Bronchial epithelial cell (primary cell): ENCODE measurements around the gene ATP6V0E1. TPM values are rescaled to one million over a fixed set of nuclear protein-coding genes. Genes with fewer than 3 reads are reported as not detected.
"Not testable (repeated sequence)": the region's sequence is repeated elsewhere in the genome, so short reads cannot be mapped to it uniquely, and the experiment has no call there.

Experiments
- DNase-seq: peaks from one replicate; pipeline ENCODE4 v3.0.0-alpha.2; 2010; ENCODE audit warnings: low read depth
- FAIRE-seq: peaks from 2 replicates; lab custom pipeline; 2011; peaks lifted over from hg19 to GRCh38; lab: Jason Lieb, UNC
- H3K27me3 ChIP-seq: 2 replicates; pipeline ENCODE4 v1.5.1; 2011; ENCODE audit warnings: low read length; ENCODE audit not compliant: control insufficient read depth, insufficient read depth
- H3K36me3 ChIP-seq: 2 replicates; pipeline ENCODE4 v1.5.1; 2011; ENCODE audit warnings: low read length; ENCODE audit not compliant: control insufficient read depth, insufficient read depth
- H3K4me3 ChIP-seq: 2 replicates; pipeline ENCODE4 v1.5.1; 2011; ENCODE audit warnings: mild to moderate bottlenecking, low read depth, low read length, control low read depth
- total RNA-seq: library from RNA; depleted of rRNA; stranded (reverse); fragments of >200 nt; gene quantifications from 2 replicates; pipeline ENCODE4 v1.2.1, GENCODE V29; 2014
- TF ChIP-seq, protein P1 (sequence below): IDR thresholded peaks from 2 replicates; pipeline ENCODE4 v1.5.1; 2011; ENCODE audit warnings: mild to moderate bottlenecking, moderate library complexity, low read length, control low read depth, inconsistent platforms; ENCODE audit not compliant: insufficient read depth, severe bottlenecking

ATP6V0E1 gene
- total RNA-seq, 1 donor from 2014 or later, result 189 TPM

DNA sequence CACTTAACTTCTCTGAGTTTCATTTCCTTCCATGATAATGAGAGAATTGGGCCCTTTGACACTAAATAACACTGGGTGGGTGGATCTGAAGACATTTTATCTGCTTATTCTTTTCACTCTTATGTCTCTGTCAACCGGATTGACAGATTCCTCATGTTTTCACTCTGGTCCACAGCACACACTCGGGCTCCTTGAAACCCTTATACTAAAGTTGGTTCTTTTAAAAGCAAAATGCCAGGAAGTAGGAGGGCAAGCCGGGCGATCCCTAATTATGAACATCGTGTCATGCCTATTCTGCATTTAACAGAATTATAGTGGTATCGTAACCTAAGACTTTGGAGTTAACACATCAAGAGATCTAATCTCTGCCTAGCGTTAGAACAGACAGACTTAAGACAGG lies 44.3 kb downstream of the ATP6V0E1 start:
- Histone ChIP-seq H3K27me3 (no peaks in the 10 kb centered on the region), H3K36me3 (no peaks in the 10 kb centered on the region), H3K4me3 (no peak overlapping the region)
- FAIRE-seq (no peak), DNase-seq (no peak)
- TF ChIP-seq, protein P1, sequence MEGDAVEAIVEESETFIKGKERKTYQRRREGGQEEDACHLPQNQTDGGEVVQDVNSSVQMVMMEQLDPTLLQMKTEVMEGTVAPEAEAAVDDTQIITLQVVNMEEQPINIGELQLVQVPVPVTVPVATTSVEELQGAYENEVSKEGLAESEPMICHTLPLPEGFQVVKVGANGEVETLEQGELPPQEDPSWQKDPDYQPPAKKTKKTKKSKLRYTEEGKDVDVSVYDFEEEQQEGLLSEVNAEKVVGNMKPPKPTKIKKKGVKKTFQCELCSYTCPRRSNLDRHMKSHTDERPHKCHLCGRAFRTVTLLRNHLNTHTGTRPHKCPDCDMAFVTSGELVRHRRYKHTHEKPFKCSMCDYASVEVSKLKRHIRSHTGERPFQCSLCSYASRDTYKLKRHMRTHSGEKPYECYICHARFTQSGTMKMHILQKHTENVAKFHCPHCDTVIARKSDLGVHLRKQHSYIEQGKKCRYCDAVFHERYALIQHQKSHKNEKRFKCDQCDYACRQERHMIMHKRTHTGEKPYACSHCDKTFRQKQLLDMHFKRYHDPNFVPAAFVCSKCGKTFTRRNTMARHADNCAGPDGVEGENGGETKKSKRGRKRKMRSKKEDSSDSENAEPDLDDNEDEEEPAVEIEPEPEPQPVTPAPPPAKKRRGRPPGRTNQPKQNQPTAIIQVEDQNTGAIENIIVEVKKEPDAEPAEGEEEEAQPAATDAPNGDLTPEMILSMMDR, result no peak

DNA sequence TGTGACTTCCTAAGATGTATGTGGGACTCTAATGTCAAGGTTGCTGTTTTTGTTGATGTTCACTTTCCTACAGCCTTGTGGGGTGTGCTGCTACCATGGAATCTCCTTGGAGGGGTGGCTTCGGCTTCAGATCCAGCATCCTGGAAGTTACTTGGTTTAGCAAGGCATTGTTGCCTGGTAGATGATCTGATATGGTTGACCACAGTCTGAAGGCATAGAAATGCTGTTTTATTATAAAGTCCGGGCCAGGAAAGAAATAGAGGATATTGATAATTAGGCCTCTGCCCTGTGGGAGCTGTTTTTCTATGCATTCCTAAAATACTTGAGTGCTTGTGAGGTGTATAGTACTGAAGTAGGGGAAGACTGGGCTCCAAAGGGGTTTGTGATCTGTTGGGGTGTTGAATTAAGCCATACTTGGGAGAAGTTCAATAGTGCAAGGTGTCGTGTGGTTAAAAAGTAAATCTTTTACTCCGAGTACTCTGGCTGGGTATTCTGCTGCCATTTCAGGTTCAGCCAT lies 45.3 kb downstream of the ATP6V0E1 start:
- Histone ChIP-seq H3K27me3 (no peaks in the 10 kb centered on the region), H3K36me3 (no peaks in the 10 kb centered on the region), H3K4me3 (no peak overlapping the region)
- TF ChIP-seq, protein P1, result no peak
- DNase-seq, result no peak
- FAIRE-seq, result no peak

DNA sequence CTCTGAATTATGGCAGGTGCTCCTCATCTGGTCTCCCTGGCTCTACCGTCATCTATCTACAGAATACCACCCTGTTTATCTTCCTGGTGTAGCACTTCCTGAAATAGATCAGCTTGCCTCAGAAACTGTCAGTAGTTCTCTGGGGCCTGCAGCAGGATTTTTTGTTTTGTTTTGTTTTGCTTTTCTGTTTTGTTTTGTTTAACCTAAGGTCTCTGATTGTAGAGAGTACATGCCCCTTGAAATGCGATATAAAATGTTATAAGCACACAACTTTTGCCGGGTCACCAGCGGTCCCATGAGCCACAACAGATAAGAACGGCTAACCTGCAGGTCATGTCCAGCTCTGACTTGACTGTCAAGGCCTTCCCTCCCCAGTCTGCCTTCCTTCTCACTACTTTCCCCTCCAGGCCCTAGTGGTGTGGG lies 45.9 kb downstream of the ATP6V0E1 start:
- Histone ChIP-seq H3K4me3 (no peak overlapping the region), H3K27me3 (no peaks in the 10 kb centered on the region), H3K36me3 (no peaks in the 10 kb centered on the region)
- TF ChIP-seq, protein P1, result no peak
- FAIRE-seq, result no peak
- DNase-seq, result no peak

DNA sequence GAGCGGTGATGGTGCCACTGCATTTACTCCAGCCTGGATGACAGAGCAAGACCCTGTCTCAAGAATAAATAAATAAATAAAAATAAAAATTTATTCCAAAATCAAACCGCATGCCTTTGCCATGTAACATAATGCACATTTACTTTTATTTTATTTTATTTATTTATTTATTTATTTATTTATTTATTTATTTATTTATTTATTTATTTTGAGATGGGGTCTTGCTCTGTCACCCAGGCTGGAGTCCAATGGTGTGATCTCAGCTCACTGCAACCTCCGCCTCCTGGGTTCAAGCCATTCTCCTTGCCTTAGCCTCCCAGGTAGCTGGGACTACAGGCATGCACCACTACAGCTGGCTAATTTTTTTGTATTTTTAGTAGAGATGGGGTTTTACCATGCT lies 48.5 kb downstream of the ATP6V0E1 start:
- not testable (repeated sequence) for FAIRE-seq, H3K4me3 ChIP-seq, H3K36me3 ChIP-seq, DNase-seq, H3K27me3 ChIP-seq

DNA sequence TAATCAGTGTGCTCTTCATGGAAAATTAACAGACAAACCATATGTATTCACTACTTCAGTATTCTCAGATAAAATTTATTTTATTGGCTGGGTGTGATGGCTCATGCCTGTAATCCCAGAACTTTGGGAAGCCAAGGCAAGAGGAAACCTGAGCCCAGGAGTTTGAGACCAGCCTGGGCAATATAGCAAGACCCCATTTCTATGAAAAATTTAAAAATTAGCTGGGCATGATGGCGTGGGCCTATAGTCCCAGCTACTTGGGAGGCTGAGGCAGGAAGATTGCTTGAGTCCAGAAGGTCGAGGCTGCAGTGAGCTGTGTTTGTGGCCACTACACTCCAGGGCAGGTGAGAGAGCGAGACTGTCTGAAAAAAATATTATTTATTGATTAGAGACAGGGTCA lies 49.2 kb downstream of the ATP6V0E1 start:
- TF ChIP-seq, protein P1, result no peak
- H3K4me3 ChIP-seq, result no peak overlapping the region
- FAIRE-seq, result no peak
- DNase-seq, result no peak
- H3K36me3 ChIP-seq, result no peaks in the 10 kb centered on the region
- no peaks in the 10 kb centered on the region for H3K27me3 ChIP-seq

DNA sequence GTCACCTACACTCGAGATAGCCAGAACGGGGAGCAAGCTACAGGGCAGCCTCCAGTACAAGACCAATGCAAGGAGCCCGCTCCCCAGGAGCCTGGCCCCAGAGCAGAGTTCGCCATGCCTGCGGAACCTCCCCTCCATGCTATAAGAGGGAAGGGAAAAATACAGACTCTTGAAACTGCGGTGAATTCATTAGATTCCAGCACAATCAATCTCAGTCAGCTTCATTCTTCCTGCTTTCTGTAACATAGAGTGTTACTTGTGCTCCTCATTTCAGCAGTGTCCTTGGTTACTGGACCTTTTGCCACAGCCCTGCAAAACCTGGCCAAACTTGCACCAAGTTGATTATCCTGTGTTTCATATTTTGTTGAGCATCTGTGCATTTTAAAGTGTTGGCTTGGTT lies 50.4 kb downstream of the ATP6V0E1 start:
- FAIRE-seq, result no peak

More for the DNA sequence above, 50.4 kb downstream of the ATP6V0E1 start:
- Histone ChIP-seq H3K36me3 (no peaks in the 10 kb centered on the region), H3K4me3 (no peak overlapping the region), H3K27me3 (no peaks in the 10 kb centered on the region)
- DNase-seq, result no peak
- TF ChIP-seq, protein P1, result no peak
